Stimulated activated CD4-positive, alpha-beta T cell treated with anti-CD3 and anti-CD28 coated beads, Interleukin-4, amount 100 ng/mL, for 1 hour (primary cell): ENCODE data around the gene HOATZ.

Experiments used
- DNase-seq: peaks from one replicate; pipeline ENCODE4 v3.0.0-alpha.2; 2020

HOATZ gene

GRCh38 chr11:111514216-111515031, at the start of gene HOATZ:
Gene HOATZ, plus strand, starts transcription at chr11:111514778. Its CDS starts 7 bp downstream, at chr11:111514785.
- peak; percentile 15 for DNase-seq

GRCh38 chr11:111465400-111465799, 49.2 kb upstream of the HOATZ start:
- no peak for DNase-seq

DNA sequence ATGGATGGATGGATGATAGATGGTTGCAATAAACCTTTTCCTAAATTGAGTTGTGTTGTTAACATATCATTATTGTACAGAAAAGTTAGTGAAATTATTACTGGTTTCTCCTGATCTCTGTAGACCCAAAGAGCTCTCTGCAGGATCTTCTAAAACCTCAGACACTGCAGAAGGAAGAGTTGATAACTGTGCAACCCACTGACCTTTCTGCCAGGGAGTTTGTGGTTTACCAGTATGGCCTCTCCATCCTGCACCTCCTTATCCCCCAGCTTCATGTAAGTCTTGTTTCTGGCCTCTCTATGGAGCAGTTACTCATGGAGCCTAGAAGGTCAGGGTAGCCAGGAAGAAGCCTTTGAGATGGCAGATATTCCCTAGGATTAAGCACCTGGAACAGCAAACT, 48.0 kb upstream of the HOATZ start:
- DNase-seq = no peak

- no peak for DNase-seq
Measured at GRCh38 chr11:111469200-111469599, 45.4 kb upstream of the HOATZ start.

DNA sequence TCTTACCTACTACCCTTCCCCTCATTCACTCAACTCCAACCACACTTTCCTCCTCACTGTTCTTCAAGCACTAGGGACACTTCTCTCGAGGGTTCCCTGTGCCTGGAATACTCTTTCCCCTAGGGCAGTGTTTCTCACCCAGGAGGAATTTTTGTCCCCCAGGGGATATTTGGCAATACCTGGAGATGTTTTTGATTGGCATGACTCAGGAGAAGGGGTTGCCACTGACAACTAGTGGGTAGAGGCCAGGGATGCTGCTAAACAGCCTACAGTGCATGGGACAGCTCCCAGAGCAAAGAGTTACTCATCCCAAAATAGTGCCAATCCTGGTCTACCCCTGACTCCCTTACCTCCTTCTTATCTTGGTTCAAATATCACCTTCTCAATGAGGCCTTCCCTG, 42.4 kb upstream of the HOATZ start:
- no peak for DNase-seq

- no peak for DNase-seq
Measured at GRCh38 chr11:111474432-111474831, 40.1 kb upstream of the HOATZ start.

GRCh38 chr11:111476366-111476765, 38.2 kb upstream of the HOATZ start:
- no peak for DNase-seq

- DNase-seq = no peak
Measured at GRCh38 chr11:111476956-111477355, 37.6 kb upstream of the HOATZ start.

DNA sequence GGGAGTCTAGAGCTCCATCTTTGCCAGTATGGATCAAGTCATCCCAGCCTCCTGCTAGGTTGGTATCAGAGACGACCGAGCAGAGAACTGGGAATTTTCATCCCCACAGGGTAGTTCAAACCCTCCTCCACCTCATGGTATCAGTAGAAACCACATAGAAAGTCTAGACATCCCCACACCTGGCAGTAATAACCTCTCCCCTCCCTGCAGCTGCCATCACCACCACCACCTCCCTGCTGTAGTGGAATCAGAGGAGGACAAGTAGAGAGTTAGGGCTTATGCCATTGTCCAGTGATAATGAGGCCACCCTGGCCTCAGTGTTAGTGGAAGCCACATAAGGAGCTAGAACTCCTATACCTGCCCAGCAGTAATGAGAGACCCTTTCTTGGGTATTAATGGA, 36.7 kb upstream of the HOATZ start:
- no peak for DNase-seq

- no peak for DNase-seq
Measured at GRCh38 chr11:111479666-111480065, 34.9 kb upstream of the HOATZ start.

DNA sequence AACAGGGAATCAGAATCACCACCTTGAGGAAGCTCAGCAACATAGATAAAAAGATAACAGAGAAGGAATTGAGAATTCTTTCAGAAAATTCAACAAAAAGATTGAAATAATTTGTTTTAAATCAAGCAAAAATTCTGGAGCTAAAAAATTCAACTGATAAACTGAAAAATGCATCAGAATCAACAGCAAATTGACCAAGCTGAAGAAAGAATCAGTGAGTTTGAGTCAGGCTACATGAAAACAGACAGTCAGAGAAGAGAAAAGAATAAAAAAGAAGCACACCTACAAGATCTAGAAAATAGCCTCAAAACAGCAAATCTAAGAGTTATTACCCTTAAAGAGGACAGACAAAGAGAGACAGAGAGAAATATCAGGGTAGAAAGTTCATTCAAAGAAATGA, 31.1 kb upstream of the HOATZ start:
- DNase-seq = no peak

- DNase-seq = no peak
Measured at GRCh38 chr11:111490496-111490895, 24.1 kb upstream of the HOATZ start.

DNA sequence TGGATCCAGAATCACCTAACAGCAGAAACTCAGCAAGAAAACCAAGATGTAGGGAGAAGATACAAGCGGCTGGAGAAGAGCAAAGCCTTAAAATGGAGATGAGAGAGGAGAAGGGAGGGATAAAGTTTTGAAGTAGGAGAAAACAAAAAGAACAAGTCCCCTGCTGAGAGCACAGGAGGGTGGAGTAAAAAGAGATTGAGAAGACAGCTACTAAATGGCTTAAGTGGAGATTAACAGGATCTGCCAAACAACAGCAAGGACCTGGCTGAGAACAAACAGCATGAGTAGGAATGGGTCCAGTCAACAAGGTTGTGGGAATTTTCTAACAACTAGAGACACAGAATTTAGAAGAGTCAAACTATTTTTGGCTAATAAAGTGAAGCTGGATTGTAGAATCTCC, 20.5 kb upstream of the HOATZ start:
- DNase-seq = no peak

DNA sequence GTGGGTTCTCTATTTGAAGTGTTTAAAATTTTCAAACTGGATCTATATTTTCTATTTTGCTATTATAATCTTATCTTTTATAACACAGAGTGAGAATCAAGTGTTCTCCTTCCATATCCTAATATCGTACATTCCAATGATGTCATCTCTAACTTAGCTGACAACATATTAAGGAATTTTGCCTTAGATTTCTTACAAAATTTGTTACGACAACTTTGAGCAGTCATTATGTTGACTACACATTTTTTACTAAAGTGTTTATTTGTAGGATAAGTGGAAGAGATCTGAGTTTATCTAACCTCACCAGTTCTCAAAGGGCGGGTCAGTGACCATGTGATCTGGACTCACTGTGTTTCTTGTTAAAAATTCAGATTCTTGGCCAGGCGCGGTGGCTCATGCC, 15.1 kb upstream of the HOATZ start:
- no peak for DNase-seq

- DNase-seq = no peak
Measured at GRCh38 chr11:111500481-111500880, 14.1 kb upstream of the HOATZ start.

DNA sequence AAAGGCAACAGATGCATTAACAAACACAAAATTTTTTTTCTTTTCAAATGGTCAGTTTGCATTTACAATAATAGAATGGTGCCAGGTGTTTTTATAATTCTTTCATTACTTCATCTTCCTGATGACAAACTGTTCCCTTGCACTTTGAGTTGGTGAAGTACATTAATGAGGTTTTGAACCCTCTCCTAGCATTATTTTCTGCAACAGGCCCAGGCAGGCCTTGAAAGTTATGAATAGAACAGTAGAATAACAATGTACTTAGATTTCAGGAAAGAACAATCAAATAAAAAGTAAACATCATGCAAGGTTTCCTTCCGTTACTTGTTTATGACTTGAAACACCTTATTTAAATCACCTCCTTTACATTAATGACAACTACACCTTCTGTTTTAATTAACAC, 12.0 kb upstream of the HOATZ start:
- DNase-seq = no peak

DNA sequence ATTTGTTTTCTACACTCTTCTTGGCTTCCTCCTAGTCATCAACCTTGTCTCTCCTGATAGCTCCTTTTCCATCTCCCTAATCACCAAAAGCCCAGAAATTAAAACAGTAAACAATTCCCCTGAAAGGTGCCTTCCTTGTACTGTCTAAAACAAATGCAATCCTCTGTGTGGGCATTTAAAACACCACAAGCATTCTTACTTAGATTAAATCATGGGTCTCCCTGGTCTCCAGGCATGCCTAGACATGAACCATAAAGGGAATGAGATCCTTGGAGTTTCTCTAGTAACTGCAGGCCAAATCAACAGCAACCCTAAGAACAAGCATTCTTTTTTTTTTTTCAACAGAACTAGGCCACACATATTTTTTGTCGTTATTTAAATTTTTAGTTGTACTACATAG, 4.3 kb upstream of the HOATZ start:
- DNase-seq = no peak

DNA sequence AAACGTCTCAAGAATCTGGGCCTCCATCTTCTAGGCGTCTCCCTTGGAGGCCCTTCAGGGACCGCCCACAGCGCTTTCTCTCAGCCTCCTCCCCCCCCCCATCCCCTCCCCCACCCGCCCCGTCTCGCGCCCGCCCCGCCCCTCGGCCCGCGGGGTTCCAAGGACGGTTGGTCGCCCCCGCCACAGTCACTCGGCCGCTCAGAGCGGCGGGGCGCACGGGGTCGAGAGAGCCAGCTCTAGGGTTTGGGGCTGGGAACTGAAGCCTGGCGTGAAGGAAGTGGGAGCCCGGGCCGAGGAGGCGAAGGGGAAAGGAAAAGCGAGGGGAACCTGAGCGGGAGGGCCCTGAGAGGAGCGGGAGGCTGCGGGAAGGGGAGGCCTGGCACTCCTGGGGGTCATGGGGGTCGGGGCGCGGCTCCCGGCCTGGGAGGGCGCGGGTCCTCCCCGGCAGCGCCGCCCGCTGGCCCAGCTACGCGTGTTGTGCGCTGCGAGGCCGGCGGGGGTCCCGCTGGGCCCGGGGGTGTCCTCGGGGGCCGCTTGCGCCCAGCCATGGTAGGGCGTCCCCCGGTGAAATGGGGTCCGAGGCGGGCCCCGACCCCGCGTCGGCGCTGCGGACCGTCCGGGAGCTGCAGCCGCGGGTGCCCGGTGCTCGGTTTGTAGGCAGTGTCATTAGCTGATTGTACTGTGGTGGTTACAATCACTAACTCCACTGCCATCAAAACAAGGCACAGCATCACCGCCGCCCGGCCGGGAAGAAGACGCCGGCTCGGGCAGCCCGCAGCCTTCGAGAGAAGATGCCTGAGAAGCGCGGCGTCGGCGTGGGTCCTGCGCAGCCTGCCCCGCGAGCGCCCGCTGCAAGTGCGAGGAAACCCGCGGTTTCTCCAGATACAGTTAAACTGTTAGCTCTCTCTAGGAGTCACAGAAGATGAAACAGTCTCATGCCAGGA, 2.0 kb upstream of the HOATZ start, which contains the start of gene BTG4:
BTG4 (minus strand) TSS at position 91 of the 944 bp plus-strand sequence. CDS start 13,610 bp downstream, outside the sequence.
- DNase-seq = peak; percentile 31

GRCh38 chr11:111513240-111513605, 1.4 kb upstream of the HOATZ start:
- DNase-seq = no peak

GRCh38 chr11:111515591-111515990, 1.0 kb downstream of the HOATZ start:
- DNase-seq = no peak

- DNase-seq = no peak
Measured at GRCh38 chr11:111518668-111519067, 4.1 kb downstream of the HOATZ start.

DNA sequence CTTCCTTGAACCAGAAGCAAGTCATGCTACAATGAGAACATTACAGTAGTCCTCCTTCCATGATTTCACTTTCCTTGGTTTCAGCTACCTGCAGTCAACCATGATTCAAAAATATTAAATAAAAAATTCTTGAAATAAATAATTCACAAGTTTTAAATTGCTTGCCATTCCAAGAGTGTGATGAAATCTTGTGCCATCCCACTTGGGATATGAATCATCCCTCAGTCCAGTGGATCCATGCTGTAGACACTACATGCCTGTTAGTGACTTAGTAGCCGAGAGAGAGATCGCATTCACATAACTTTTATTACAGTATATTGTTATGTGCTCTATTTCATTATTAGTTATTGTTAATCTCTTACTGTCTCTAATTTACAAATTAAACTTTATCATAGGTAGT, 6.0 kb downstream of the HOATZ start:
- no peak for DNase-seq

DNA sequence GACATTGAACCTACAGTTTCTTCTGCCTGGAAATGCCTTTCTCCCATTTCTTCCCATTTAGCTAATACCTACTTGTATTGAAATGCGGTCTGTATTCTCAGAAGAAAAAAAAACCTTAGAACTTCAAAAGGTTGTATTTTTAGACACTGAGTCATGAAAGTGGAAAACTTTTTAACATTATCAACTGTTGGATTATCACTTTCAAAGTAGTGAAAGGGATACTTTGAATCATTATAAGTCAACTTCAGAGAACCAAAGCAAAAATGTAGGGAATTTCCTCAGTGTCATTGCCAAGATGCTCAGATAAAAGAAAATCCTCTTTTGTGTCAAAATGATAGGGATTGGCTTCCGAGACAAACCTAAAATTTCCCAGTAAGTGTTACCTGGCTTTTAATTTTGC, 6.6 kb downstream of the HOATZ start:
- DNase-seq = no peak

DNA sequence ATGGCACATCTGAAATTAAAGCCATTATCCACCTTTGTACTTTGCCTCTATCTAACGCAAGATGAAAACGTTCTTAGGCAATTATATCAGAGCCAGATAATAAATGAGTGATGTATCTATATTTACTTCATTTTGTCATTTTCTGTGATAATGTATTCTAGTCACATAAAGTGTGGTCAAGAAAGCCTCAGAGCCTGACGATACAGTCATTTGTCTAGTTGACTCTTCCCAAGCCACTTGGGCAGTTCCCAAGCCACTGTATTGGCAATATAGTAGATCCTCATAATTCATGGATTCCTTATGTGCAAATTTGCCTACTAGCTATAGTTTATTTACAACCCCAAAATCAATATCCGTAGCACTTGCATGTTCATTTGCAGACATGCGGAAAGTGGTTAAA, 7.8 kb downstream of the HOATZ start:
- DNase-seq = no peak
